HG03457 (cell line): ENCODE measurements around the gene CYB5D1.
"Not testable (repeated sequence)": the region's sequence is repeated elsewhere in the genome, so short reads cannot be mapped to it uniquely, and the experiment has no call there.

Source experiments
- ATAC-seq: cut with Tn5 transposase; IDR thresholded peaks from one replicate; pipeline ENCODE4 v1.9.1; 2021; ENCODE audit warnings: moderate number of reproducible peaks; ENCODE audit not compliant: unreplicated experiment

The CYB5D1 gene

GRCh38 chr17:7857713-7858521 lies at the start of gene CYB5D1:
TSS of gene CYB5D1 (plus strand) at chr17:7858003. CDS start at chr17:7858135, 132 bp downstream.
- ATAC-seq, result peak; percentile 26

GRCh38 chr17:7809086-7809790 lies 48.6 kb upstream of the CYB5D1 start:
- ATAC-seq, result no peak

- ATAC-seq, result not testable (repeated sequence)
These were observed 47.9 kb upstream of the CYB5D1 start for GRCh38 chr17:7809791-7810343.

- no peak for ATAC-seq
These were observed 46.6 kb upstream of the CYB5D1 start for GRCh38 chr17:7811251-7811650.

DNA sequence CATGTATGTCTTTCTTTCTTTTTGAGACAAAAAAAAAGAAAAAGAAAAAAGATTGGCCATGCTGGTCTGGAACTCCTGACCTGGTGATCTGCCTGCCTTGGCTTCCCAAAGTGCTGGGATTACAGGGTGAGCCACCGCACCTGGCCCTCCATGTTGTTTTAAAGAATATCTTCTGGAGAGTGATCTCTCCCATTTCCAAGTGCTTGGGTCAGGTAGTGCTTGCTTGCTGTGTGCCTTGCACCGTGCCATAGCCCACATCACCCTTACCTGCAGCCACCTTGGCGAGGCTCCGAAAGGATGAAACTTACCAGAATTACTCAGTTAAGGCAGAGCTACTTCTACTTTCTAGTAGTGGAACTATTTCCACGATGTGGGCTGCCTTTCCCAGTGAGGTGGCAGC lies 42.8 kb upstream of the CYB5D1 start:
- no peak for ATAC-seq

DNA sequence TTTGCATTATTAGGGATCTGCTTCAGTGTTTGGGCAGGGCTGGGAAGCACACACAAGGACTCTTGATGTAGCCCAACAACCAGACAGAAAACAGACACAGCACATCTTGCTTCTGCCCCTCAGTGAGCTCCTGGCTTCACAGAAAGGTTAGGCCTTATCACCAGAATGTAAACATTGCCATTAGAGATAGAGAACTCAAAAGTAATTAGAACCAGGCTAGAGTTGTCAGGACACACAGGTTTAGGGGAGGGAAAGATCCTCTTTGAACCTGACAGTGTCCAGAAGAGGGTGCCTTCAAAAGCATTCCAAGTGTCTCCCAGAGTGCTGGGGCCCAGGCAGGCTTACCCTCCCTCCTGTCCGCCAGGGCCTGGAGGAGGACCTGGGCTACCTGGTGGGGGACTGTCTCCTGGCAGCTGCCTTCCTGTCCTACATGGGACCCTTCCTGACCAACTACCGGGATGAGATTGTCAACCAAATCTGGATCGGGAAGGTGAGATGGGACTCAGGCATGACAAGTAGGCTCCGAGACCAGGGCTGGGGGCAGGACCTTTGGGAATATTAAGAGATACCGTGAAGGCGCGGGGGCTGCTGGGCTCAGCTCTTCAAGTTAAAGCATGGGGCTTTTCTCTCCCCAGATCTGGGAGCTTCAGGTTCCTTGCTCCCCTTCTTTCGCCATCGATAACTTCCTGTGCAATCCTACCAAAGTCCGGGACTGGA lies 40.7 kb upstream of the CYB5D1 start:
- no peak for ATAC-seq

DNA sequence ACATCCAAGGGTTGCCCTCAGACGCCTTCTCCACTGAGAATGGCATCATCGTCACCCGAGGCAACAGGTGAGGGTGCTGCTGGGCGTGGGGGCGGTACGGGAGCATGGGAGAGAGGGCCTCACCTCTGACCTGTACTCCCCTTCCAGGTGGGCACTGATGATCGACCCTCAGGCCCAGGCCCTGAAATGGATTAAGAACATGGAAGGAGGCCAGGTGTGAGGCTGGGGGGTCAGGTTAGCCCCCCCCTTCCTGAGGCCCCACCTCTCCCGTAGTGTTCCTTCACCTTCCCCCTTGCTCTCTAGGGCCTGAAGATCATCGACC lies 40.2 kb upstream of the CYB5D1 start:
- no peak for ATAC-seq

DNA sequence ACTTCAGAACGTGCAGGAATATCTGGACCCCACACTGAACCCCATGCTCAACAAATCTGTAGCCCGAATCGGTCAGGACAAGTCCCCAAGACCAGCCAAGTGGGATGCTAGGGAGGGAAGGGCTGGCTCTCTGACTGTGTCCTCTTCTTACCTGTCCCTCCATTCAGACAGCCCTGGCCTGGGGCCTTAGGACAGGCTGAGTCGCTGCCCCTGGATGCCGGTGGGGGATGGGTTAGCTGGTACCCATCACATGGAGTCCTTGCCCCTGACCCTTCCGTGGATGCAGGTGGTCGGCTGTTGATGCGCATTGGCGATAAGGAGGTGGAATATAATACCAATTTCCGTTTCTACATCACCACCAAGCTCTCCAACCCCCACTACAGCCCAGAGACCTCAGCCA lies 39.8 kb upstream of the CYB5D1 start:
- ATAC-seq, result no peak

GRCh38 chr17:7818746-7819645 lies 38.8 kb upstream of the CYB5D1 start:
- no peak for ATAC-seq

- ATAC-seq, result no peak
These were observed 37.6 kb upstream of the CYB5D1 start for GRCh38 chr17:7820231-7820630.

DNA sequence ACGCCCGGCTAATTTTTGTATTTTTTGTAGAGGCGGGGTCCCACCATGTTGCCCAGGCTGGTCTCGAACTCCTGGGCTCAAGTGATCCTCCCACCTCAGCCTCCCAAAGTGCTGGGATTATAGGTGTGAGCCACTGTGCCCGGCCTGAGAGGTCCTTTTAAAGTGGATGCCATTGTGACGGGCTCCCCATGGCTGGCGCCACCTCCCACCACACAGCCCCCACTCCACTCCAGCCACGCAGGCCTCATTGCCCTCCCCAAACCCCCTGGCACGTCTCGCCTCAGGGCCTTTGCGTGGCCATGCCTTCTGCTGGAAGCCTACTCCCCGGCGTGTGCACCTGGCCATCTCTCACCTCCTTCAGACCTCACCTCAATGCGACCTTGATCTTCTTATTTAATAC lies 35.7 kb upstream of the CYB5D1 start:
- ATAC-seq, result no peak

DNA sequence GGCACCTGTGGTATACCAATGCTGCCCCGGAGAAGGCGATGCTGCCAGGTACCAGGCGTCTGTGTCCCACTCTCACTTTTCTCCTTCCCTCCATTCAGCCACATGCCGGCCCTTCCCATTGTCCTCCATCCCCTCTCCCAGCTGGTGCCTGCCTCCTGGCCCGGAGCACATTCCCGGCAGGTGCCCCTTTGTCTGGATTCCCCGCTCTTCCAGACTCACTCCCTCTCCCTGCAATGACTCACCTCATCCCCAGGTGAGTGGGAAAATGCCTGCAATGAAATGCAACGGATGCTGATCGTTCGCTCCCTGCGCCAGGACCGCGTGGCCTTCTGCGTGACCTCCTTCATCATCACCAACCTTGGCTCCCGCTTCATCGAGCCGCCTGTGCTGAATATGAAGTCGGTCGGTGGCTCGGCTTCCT lies 34.2 kb upstream of the CYB5D1 start:
- no peak for ATAC-seq

DNA sequence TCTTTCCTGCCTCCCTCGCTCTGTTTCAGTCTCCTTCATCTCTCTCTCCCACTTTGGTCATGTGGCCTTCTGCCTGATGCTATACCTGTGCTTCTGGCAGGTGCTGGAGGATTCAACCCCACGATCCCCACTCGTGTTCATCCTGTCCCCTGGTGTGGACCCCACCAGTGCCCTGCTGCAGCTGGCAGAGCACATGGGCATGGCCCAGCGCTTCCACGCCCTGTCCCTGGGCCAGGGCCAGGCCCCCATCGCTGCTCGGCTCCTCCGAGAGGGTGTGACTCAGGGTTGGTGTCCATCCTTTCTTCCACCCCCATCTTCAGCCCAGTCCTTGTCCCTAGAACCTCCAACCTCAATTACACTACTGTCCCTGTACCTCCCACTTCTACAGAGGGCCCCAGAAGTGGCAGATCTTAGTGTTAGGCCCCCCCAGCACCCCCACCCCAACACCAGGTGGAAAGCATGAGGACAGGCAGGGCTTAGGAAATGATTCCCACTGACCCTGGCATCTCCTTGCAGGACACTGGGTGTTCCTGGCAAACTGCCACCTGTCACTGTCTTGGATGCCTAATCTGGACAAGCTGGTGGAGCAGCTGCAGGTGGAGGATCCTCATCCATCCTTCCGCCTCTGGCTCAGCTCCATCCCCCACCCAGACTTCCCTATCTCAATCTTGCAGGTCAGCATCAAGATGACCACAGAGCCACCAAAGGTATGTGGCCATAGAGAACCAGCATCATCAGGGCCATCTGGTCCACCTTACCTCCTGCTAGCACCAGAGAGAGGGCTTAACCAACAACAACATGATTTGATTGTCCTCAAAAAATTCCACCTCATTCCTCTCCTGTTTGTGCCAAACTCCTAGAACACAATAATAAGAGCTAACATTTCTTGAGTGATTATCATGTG lies 33.5 kb upstream of the CYB5D1 start:
- ATAC-seq, result no peak

DNA sequence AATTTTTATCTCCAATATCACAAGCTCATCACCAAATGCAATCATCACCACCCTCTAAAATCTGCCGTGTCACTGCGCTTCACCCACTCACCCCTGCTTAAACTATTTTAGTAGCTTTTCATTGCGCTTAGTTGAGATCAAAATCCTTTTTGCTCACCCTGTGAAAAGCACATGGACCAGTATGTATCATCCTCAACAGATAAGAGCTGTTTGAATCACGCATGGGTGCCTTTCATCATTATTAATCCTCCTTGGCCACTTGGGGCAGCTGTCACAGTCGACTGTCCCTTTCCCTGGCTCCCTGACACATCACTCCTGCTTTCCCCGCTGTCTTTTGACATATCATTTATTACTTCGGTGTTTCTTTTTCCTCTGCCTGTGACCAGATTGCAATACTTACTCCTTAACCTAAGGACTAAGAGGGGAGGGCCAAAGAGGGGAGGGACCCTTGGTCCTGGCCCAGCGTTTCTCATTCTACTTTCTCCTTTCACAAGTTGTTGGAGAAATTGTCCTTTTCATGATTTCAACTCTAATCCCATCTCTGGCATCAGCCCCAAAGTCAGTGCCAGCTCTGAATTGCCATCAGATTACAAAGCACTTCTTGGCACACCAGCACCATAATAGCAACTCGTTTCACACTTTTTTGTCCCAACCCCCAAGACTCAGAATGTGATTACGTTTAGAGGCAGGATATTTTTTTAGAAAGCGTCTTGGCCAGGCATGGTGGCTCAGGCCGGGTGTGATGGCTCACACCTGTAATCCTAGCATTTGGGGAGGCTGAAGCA lies 32.4 kb upstream of the CYB5D1 start:
- ATAC-seq, result no peak

DNA sequence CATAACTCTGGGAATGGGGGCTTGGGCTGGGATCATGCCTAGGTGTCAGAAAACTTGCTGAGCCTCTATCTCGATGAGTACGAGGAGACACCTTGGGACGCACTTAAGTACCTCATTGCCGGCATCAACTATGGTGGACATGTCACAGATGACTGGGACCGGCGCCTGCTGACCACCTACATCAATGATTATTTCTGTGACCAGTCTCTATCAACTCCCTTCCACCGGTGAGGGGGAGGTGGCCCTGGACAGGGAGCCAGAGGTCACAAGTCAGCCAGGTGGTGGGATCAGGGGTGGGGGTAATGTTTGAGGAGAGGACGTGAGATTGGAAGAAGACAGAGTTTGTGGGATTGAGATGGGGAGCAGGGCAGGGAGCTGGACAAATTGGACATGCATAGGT lies 27.2 kb upstream of the CYB5D1 start:
- no peak for ATAC-seq

DNA sequence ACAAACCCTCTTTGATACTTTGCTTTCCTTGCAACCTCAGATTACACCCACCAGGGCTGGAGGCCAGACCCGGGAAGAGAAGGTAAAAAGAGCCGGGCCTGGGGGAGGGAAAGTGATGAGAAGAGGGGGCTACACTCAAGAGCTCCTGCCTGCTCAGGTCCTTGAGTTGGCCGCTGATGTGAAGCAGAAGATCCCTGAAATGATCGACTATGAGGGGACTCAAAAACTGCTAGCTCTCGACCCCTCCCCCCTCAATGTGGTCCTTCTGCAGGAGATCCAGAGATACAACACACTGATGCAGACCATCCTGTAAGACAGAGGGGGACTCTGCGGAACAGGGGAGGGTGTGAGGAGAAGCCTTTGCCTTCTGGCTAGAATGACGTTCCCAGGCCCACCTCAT lies 26.6 kb upstream of the CYB5D1 start:
- ATAC-seq, result no peak

DNA sequence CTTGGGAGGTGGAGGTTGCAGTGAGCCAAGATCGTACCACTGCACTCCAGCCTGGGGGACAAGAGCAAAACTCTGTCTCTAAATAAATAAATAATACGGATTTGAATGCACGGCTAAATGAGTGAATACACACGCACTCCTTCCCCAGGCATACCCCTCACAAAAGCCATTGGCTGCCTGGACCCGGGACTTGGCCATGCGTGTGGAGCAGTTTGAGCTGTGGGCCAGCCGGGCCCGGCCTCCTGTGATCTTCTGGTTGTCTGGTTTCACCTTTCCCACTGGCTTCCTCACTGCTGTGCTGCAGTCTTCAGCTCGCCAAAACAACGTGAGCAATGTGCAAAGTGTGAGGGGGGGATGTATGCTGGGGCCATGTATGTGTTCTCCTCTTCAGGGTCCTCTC lies 25.4 kb upstream of the CYB5D1 start:
- ATAC-seq, result no peak

DNA sequence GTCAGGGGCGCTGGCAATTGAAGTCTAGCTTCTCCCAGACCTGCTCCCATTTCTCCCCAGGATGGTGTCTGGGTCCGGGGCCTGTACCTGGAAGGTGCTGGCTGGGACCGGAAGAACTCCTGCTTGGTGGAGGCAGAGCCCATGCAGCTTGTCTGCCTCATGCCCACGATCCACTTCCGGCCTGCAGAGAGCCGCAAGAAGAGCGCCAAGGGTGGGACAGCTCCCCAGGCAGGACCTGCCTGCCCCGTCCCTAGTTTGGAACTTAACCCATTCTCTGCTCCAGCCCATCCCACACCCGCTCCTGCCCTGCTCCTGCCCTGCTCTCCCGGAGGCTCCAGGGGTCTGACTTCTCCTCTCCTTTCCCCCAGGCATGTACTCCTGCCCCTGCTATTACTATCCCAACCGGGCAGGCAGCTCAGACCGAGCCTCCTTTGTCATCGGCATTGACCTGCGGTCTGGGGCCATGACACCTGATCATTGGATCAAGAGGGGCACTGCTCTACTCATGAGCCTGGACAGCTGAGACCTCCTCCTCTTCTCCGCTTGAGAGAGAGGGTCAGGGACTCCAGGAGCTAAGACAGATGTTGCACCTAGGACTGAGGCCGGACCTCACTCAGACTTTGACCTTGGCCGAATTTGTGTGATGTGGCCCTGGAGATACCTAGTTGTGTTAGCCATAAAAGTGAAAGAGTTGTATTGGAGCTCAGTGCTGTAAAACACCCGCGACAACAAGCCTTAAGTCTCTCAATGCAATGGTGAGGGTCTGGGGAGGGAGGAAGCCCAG lies 24.6 kb upstream of the CYB5D1 start:
- ATAC-seq, result no peak
